ENCODE measurements around the gene C14orf119.

DNA sequence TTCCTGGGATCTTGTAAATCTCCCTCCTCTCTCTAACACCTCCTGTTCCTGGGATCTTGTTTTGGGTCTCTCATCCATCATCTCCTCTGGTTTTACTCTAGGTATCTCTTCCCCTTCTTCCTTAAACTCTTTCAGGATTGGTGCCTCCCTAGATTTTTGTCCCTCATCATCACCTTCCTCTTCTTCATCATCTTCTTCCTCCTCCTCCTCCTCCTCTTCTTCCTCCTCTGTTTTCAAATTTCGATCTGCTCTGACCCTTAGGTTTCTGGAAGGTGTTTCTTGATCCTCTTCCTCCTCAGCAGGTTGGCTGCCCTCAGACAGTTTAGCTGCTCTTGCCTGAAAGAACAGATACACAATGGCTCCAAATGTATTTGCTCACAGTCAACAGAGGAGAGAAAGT is 14.8 kb upstream of the C14orf119 start:
- TF ChIP-seq POLR2A (IDR thresholded peaks at IDR 0.05): no peak
- TF ChIP-seq, protein P1, sequence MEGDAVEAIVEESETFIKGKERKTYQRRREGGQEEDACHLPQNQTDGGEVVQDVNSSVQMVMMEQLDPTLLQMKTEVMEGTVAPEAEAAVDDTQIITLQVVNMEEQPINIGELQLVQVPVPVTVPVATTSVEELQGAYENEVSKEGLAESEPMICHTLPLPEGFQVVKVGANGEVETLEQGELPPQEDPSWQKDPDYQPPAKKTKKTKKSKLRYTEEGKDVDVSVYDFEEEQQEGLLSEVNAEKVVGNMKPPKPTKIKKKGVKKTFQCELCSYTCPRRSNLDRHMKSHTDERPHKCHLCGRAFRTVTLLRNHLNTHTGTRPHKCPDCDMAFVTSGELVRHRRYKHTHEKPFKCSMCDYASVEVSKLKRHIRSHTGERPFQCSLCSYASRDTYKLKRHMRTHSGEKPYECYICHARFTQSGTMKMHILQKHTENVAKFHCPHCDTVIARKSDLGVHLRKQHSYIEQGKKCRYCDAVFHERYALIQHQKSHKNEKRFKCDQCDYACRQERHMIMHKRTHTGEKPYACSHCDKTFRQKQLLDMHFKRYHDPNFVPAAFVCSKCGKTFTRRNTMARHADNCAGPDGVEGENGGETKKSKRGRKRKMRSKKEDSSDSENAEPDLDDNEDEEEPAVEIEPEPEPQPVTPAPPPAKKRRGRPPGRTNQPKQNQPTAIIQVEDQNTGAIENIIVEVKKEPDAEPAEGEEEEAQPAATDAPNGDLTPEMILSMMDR (IDR thresholded peaks at IDR 0.05 in 4 of 5, conservative IDR thresholded peaks at IDR 0.05 in 1 of 5): no peak

Data from gastrocnemius medialis (tissue), 4 donors.